ENCODE data around the gene TAF11L7.
"Not testable (repeated sequence)": the region's sequence is repeated elsewhere in the genome, so short reads cannot be mapped to it uniquely, and the experiment has no call there.

The TAF11L7 gene
- long read RNA-seq, donor 1, result 0 reads
- long read RNA-seq, donor 2, result 0 reads
- long read RNA-seq, donor 3, result 0 reads
- long read RNA-seq, donor 4, result 0 reads
- long read RNA-seq, donor 5, result 0 reads
- long read RNA-seq, donor 6, result 0 reads
- long read RNA-seq, donor 7, result 0 reads
- long read RNA-seq, donor 8, result 0 reads

DNA sequence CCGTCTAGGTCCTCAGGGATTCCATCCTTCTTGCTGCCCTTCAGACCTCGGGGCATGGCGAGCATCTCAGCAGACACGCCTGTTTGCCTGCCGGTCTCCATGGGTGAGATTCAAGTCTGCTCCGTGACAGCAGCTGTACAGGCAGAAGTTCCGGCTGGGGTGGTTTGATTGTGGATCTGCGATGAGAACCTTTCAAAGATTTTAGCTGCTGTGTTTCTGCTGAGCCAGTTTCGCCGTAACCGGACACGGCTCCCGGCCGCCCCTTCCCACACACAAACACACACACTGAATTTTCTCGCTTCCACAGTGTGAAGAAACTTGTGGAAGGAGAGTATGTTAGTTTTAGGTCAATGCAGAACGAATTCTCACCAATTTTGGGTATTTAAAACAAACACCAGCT, at the start of gene TAF11L7:
Gene TAF11L7 (minus strand): TSS at position 101 of the 400 bp plus-strand sequence.
- not testable (repeated sequence) for DNase-seq

DNA sequence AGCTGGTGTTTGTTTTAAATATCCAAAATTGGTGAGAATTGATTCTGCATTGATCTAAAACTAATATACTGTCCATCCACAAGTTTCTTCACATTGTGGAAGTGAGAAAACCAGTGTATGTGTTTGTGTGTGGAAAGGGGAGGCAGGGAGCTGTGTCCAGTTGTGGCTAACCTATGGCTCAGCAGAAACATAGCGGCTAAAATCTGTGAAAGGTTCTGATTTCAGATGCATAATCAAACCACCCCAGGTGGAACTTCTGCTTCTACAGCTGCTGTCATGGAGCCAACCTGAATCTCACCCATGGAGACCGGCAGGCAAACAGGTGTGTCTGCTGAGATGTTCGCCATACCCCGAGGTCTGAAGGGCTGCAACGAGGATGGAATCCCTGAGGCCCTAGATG, 48.6 kb upstream of the TAF11L7 start, which contains the start of gene TAF11L14:
Gene TAF11L14 (plus strand): TSS at position 301 of the 400 bp plus-strand sequence.
- DNase-seq, result no peak

DNA sequence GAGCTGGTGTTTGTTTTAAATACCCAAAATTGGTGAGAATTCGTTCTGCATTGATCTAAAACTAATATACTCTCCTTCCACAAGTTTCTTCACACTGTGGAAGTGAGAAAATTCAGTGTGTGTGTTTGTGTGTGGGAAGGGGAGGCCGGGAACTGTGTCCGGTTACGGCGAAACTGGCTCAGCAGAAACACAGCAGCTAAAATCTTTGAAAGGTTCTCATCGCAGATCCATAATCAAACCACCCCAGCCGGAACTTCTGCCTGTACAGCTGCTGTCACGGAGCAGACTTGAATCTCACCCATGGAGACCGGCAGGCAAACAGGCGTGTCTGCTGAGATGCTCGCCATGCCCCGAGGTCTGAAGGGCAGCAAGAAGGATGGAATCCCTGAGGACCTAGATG, 46.2 kb upstream of the TAF11L7 start, which contains the start of gene TAF11L13:
Gene TAF11L13 (plus strand): TSS at position 301 of the 400 bp plus-strand sequence.
- DNase-seq, result not testable (repeated sequence)

DNA sequence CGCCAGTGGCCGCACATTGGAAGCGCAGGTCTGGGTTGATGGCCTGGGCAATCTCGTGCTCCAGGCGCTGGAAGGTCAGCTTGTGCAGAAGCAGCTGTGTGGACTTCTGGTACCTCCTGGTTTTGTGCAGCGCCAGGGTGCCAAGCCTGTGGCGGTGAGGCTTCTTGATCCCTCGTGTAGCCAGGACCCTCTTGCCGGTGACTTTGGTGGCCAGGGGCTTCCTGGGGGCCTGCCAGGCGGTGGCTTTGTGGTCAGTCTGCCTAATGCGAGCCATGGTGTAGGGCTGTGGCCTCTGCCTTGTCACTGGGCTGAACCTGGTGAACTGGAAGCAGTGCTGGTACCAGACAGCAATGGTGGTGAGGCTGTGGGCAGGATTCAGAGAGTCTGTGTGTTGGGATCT, 40.1 kb upstream of the TAF11L7 start:
- no peak for DNase-seq

DNA sequence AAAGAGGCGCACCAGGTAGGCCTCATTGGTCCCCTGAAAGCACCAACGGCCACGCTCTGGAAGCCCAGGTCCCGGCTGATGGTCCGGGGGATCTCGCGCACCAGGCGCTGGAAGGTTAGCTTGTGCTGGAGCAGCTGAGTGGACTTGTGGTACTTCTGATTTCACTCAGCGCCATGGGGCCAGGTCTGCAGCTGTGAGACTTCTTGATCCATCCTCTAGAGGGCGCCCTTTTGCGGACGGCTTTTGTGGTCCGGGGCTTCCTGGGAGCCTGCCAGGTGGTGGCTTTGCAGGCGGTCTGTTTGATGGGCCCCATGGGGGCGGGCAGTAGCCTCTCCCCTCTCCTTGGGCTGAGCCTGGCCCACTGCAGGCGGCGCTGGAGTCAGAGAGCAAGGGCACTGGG, 35.1 kb upstream of the TAF11L7 start:
- DNase-seq, result no peak

DNA sequence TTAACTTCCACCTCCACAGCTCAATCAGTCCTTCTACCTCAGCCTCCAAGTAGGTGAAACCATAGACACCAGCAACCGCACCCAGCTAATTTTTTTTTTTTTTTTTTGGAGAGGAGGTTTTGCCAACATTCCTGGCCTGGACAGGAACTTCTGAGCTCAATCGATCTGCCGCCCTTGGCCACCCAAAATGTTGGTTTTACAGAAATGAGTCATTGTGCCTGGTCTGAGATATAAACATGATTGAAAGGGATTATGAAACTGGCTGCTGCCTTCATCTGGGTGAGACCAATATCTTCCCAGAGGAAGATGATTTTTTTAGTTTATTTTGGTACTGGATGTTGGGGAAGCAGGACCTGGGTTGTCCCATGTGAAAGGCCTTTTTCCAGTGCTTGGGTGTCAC, 33.8 kb upstream of the TAF11L7 start:
- no peak for DNase-seq

DNA sequence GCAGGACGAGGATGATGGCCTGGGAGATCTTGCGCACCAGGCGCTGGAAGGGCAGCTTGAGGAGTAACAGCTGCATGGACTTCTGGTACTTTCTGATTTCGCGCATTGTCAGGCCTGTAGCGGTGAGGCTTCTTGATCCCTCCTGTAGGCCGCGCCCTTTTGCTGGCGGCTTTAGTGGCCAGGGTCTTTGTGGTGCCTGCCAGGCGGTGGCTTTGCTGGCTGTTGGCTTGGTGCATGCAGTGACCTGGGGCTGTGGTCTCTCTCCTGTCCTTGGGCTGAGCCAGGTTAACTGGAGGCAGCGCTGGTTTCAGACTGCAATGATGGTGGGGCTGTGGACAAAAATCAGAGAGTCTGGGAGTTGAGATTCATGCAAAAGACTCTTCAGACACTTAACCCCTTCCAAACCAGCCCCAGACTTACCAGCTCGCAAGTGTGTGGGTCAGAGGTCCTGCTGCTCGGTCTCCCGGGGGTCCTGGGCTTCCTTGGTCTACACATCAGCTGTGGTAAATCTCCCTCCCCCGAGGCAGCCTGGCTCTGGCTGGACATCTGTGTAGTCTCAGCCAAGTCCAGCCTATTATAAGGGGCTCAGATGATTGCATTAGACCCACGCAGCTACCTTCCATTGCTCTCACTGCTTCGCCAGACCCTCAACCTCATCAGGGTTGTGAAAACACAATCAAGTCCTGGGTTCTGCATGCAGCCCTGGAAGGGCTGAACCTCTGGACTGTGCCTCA, 29.5 kb upstream of the TAF11L7 start:
- no peak for DNase-seq

DNA sequence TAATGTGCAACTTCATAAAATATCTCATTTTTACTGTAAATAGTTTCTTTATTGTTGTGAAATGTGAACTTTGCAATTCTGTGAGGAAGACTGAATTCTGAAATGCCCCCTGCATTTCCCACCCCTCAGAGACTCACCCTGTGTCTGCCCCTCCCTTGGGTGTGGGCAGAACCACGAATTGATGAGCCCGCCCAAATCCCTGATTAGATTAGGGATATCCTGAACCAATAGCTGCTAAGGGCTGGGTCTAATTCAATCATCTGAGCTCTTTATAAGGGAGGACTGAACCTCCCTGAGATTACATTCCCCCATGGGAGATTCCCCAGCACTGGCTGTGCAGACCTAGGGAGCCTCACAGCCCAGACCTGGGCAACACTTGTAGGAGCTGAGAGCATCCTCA, 24.5 kb upstream of the TAF11L7 start, which contains the start of gene TAF11L12:
Gene TAF11L12 (plus strand): TSS at position 301 of the 400 bp plus-strand sequence.
- DNase-seq, result not testable (repeated sequence)

DNA sequence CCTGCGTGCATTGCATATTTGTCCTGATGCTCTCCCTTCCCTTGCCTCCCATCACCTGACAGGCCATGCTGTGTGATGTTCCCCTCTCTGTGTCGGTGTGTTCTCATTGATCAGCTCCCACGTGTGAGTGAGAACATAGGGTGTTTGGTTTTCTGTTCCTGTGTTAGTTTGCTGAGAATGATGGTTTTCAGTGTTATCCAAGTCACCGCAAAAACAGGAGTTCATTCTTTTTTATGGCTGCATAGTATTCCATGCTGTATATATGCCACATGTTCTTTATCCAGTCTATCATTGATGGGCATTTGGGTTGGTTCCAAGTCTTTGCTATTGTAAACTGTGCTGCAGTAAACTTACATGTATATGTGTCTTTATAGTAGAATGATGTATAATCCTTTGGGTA, 21.9 kb upstream of the TAF11L7 start:
- not testable (repeated sequence) for DNase-seq

DNA sequence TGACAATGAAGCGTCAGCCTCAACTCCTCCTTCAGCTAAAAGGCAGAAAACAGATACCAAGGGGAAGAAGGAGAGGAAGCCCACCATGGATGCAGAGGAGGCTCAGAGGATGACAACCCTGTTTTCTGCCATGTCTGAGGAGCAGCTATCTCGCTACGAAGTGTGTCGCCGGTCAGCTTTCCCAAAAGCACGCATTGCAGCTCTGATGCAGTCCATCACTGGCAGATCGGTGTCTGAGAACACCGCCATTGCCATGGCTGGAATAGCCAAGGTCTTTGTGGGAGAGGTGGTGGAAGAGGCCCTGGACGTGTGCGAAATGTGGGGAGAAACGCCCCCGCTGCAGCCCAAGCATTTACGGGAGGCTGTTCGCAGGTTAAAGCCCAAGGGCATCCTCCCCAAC, 19.4 kb upstream of the TAF11L7 start:
- DNase-seq, result no peak

DNA sequence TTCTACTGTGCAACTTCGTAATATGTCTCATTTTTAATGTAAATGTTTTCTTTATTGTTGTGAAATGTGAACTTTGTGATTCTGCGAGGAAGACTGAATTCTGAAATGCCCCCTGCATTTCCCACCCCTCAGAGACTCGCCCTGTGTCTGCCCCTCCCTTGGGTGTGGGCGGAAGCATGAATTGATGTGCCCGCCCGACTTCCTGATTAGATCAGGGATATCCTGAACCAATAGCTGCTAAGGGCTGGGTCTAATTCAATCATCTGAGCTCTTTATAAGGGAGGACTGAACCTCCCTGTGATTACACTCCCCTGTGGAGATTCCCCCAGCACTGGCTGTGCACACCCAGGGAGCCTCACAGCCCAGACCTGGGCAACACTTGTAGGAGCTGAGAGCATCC, 18.3 kb upstream of the TAF11L7 start, which contains the start of gene TAF11L11:
Gene TAF11L11 (plus strand): TSS at position 304 of the 400 bp plus-strand sequence.
- DNase-seq, result not testable (repeated sequence)

DNA sequence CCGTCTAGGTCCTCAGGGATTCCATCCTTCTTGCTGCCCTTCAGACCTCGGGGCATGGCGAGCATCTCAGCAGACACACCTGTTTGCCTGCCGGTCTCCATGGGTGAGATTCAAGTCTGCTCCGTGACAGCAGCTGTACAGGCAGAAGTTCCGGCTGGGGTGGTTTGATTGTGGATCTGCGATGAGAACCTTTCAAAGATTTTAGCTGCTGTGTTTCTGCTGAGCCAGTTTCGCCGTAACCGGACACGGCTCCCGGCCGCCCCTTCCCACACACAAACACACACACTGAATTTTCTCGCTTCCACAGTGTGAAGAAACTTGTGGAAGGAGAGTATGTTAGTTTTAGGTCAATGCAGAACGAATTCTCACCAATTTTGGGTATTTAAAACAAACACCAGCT, 12.2 kb upstream of the TAF11L7 start, which contains the start of gene TAF11L10:
Gene TAF11L10 (minus strand): TSS at position 101 of the 400 bp plus-strand sequence.
- DNase-seq, result not testable (repeated sequence)

DNA sequence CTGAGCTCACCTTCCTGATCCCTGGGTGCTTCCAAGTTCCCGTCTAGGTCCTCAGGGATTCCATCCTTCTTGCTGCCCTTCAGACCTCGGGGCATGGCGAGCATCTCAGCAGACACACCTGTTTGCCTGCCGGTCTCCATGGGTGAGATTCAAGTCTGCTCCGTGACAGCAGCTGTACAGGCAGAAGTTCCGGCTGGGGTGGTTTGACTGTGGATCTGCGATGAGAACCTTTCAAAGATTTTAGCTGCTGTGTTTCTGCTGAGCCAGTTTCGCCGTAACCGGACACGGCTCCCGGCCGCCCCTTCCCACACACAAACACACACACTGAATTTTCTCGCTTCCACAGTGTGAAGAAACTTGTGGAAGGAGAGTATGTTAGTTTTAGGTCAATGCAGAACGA, 8.7 kb upstream of the TAF11L7 start, which contains the start of gene TAF11L9:
Gene TAF11L9 (minus strand): TSS at position 140 of the 400 bp plus-strand sequence.
- not testable (repeated sequence) for DNase-seq

DNA sequence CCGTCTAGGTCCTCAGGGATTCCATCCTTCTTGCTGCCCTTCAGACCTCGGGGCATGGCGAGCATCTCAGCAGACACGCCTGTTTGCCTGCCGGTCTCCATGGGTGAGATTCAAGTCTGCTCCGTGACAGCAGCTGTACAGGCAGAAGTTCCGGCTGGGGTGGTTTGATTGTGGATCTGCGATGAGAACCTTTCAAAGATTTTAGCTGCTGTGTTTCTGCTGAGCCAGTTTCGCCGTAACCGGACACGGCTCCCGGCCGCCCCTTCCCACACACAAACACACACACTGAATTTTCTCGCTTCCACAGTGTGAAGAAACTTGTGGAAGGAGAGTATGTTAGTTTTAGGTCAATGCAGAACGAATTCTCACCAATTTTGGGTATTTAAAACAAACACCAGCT, 5.3 kb upstream of the TAF11L7 start, which contains the start of gene TAF11L8:
Gene TAF11L8 (minus strand): TSS at position 101 of the 400 bp plus-strand sequence.
- not testable (repeated sequence) for DNase-seq

Data from right kidney (tissue), 9 donors.